ENCODE measurements around the gene MINDY4. TPM values are rescaled to one million over a fixed set of nuclear protein-coding genes. Genes with fewer than 3 reads are reported as not detected.

The MINDY4 gene
- total RNA-seq, 3 donors from 2014 or later = 4.0 to 9.1 (median 4.7) TPM

DNA sequence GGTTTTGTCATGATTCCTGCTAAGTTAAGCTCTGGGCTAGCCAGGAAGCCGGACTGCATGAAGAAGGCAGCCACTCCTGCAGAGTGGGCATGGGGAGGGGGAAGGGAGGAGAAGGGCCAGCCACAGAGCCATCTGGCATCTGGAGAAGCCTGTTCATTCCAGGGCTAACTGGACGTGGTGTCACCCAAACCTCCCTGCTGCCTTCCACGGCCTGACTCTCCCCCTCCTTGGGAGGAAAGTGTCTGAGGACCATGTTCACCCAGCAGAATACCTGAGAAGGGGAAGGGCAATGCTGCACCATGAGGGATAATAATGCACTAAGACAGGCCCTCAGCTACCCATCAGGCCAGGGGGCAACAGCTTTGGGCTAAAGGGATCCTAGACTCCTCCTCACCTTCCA lies 155.8 kb downstream of the MINDY4 start:
- Histone ChIP-seq H3K9me3 (no peaks in the 10 kb centered on the region), H3K4me1 (ENCODE audit: low read depth) (no peaks in the 10 kb centered on the region), H3K36me3 (ENCODE audit: low read depth) (no peaks in the 10 kb centered on the region), H3K4me3 (no peak overlapping the region)
- intact Hi-C loops (cut with DNase I, micrococcal nuclease) = no loop called here
- ATAC-seq (no peak), DNase-seq (peak in 2 of 3 donors; percentile 0 to 19)
- TF ChIP-seq, protein P1, sequence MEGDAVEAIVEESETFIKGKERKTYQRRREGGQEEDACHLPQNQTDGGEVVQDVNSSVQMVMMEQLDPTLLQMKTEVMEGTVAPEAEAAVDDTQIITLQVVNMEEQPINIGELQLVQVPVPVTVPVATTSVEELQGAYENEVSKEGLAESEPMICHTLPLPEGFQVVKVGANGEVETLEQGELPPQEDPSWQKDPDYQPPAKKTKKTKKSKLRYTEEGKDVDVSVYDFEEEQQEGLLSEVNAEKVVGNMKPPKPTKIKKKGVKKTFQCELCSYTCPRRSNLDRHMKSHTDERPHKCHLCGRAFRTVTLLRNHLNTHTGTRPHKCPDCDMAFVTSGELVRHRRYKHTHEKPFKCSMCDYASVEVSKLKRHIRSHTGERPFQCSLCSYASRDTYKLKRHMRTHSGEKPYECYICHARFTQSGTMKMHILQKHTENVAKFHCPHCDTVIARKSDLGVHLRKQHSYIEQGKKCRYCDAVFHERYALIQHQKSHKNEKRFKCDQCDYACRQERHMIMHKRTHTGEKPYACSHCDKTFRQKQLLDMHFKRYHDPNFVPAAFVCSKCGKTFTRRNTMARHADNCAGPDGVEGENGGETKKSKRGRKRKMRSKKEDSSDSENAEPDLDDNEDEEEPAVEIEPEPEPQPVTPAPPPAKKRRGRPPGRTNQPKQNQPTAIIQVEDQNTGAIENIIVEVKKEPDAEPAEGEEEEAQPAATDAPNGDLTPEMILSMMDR (IDR thresholded peaks at IDR 0.05) = no peak

DNA sequence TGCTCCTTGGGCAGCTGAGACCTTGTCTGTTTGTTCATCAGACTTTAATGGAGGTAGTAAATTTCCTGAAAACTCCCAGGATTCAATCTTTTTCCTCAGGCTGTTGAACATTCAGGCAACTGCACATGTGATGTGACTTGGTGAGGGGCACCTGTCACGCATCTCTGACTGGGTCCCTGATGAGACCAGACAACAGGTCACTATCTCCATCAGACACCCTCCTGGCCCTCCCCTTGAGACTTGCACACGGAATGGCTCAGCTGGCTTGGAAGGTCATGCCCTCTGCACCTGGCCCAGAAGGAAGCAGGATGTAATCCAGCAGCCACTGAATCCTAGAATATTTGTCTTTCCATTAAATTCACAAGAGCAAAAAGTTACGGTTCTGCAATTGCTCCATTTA lies 156.3 kb downstream of the MINDY4 start:
- intact Hi-C loops (cut with DNase I, micrococcal nuclease) = no loop called here
- H3K36me3 ChIP-seq (ENCODE audit: low read depth) = no peaks in the 10 kb centered on the region
- TF ChIP-seq, protein P1 (IDR thresholded peaks at IDR 0.05) = no peak

DNA sequence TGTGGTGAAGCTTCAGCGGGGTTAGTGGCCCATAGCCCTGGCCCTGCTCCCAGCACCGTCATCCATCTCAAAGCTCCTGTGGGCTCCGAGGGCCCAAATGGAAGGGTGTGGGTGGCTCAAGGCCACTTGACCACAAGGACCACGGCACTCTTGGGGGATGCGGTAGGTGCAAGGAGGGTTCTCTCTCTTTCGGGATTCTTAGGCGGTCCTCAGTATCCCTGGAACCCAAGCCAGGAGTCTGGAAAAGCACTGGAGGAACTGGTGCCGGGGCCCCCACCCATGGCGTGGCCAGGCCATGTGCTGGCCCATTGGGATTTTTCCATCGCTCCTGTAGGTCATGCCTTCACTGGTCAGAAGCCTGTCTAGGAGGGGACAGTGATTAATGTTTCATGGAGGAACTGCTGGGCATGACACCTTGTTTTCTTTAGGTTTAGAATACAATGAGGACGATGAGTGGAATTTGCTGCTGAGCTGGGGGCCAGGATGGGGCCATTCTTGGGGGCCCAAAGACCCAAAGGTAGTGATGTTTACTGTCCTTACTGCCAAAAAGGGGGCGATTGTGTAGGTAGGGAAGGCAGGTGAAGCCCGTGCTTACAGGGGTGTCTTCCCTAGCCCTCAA lies 157.1 kb downstream of the MINDY4 start:
- H3K4me3 ChIP-seq = no peak overlapping the region
- ATAC-seq (no peak), DNase-seq (peak in 2 of 3 donors; percentile 0 to 22)
- no peaks in the 10 kb centered on the region for H3K9me3 ChIP-seq
- intact Hi-C loops (cut with DNase I, micrococcal nuclease) = no loop called here
- TF ChIP-seq, protein P1 (IDR thresholded peaks at IDR 0.05) = no peak
- H3K4me1 ChIP-seq (ENCODE audit: low read depth) = no peaks in the 10 kb centered on the region
- H3K36me3 ChIP-seq (ENCODE audit: low read depth) = no peaks in the 10 kb centered on the region

More for the DNA sequence above, 156.3 kb downstream of the MINDY4 start:
- peak in 1 of 3 donors; percentile 22 for DNase-seq
- no peak for ATAC-seq
- no peaks in the 10 kb centered on the region for H3K9me3 ChIP-seq
- H3K4me1 ChIP-seq (ENCODE audit: low read depth) = no peaks in the 10 kb centered on the region
- no peak overlapping the region for H3K4me3 ChIP-seq

DNA sequence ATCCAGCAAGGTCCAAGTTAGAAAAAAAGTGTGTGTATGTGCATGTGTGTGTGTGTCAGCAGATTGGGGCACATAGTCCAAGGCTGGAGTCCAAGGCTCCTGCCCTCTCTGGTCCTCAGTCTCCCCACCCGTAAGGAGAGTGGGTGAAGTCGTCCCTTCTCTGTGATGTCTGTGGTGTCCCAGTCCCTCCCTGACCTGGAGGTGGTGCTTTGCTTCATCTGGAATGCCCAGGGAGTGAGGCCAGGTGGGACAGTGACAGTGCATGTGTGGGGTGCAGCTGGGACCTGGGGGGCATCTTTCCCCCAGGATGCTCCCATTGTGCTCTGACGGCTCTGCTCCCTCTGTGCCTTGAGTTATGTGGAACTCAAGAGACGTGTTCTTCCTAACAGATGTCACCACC lies 158.5 kb downstream of the MINDY4 start:
- TF ChIP-seq, protein P1 (IDR thresholded peaks at IDR 0.05) = no peak
- ATAC-seq (no peak), DNase-seq (peak in 2 of 3 donors; percentile 1 to 13)
- Histone ChIP-seq H3K4me3 (no peak overlapping the region), H3K36me3 (ENCODE audit: low read depth) (no peaks in the 10 kb centered on the region), H3K4me1 (ENCODE audit: low read depth) (no peaks in the 10 kb centered on the region), H3K9me3 (no peaks in the 10 kb centered on the region)
- intact Hi-C loops (cut with DNase I, micrococcal nuclease) = no loop called here

DNA sequence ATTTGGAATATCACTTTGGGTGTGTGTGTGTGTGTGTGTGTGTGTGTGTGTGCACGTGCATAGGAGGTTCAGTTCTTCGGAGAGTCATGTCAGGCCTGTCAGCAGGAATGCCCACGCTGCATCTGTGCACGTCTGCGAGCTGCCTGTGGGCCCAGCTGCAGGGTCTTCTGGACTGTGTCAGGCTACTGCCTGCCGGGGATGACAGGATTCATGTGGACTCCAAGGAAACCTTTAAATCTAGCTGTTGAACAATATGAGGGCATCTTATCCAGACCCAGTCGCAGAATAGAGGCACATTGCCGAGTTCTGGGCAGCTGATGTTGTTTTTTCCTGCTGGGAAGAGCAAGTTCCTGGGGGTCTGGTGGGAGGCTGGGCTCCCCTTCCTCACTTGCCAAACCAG lies 159.4 kb downstream of the MINDY4 start:
- intact Hi-C loops (cut with DNase I, micrococcal nuclease) = no loop called here
- H3K9me3 ChIP-seq = no peaks in the 10 kb centered on the region
- peaks cover 9% of the 10 kb centered on the region for H3K4me1 ChIP-seq (ENCODE audit: low read depth)
- DNase-seq = peak in 1 of 3 donors; percentile 34
- no peak for ATAC-seq
- H3K4me3 ChIP-seq = no peak overlapping the region
- no peaks in the 10 kb centered on the region for H3K36me3 ChIP-seq (ENCODE audit: low read depth)
- TF ChIP-seq, protein P1 (IDR thresholded peaks at IDR 0.05) = no peak
